GM12873 (cell line): ENCODE measurements around the gene OSCP1.

Experiments
- CTCF ChIP-seq: IDR thresholded peaks from 2 replicates; pipeline ENCODE4 v1.5.1; 2012; ENCODE audit warnings: low read depth, mild to moderate bottlenecking, moderate library complexity, low read length, control low read depth; ENCODE audit not compliant: insufficient read depth; ENCODE audit errors: missing control alignments

The OSCP1 gene

GRCh38 chr1:36486093-36486438 is 35.8 kb upstream of the OSCP1 start:
- TF ChIP-seq CTCF: no peak

- TF ChIP-seq CTCF: no peak
These were observed 33.8 kb upstream of the OSCP1 start for GRCh38 chr1:36484099-36484498.

- TF ChIP-seq CTCF: no peak
These were observed 32.6 kb upstream of the OSCP1 start, which contains the start of gene CSF3R for GRCh38 chr1:36482724-36483388. TSS of gene CSF3R (minus strand) at chr1:36482913. CDS start at chr1:36479496, 3,417 bp downstream.

- no peak for TF ChIP-seq CTCF
These were observed 31.8 kb upstream of the OSCP1 start for GRCh38 chr1:36481771-36482723.

GRCh38 chr1:36481091-36481490 is 30.8 kb upstream of the OSCP1 start:
- TF ChIP-seq CTCF: no peak

- TF ChIP-seq CTCF: no peak
These were observed 29.9 kb upstream of the OSCP1 start for GRCh38 chr1:36480161-36480560.

GRCh38 chr1:36479505-36480051 is 29.3 kb upstream of the OSCP1 start:
- no peak for TF ChIP-seq CTCF
